ENCODE measurements around the gene FARP1.

The FARP1 gene

DNA sequence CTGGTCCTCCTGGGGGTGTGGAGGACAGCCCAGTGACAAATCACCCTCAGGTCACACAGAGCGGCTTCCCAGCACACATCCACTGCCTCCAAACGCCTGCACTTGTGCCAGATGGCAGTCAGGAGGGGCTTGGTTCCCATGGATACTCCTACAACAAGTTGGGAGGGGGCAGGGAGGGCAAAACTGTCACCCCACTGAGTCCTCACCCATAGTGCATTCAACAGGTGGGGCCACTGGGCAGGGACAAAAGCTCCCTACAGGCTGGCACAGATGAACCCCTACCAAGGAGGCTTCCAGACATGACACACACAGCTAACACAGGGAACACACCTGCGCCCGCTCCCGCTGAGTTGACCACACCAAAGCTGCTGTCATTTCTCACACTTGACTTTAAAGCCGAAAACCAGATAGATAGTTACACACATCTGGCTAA is 313.5 kb downstream of the FARP1 start:
- ChIA-PET POLR2A (no interaction called here), CTCF (interaction anchor here (1.1 to 4.8 kb wide), 7 partner anchors 10 to 588 kb away, joined by 3 to 25 read pairs (median 4); no protein-coding TSS in a partner anchor)
- Histone ChIP-seq H3K36me3 (ENCODE audit: control insufficient read depth in 4 of 4, insufficient read depth in 4 of 4, low read length in 3 of 4) (peaks cover 8 to 86% (median 46%) of the 10 kb centered on the region in 4 experiments), H3K4me3 (ENCODE audit: control insufficient read depth in 1 of 7, extremely low read depth in 1 of 7, insufficient read depth in 4 of 7, low read depth in 2 of 7, low read length in 6 of 7) (no peak overlapping the region), H3K27ac (ENCODE audit: insufficient read depth in 1 of 2, low read depth in 1 of 2, low read length in 2 of 2, poor library complexity in 1 of 2, severe bottlenecking in 2 of 2) (no peak overlapping the region), H3K9me3 (ENCODE audit: control extremely low read depth in 1 of 5, control insufficient read depth in 4 of 5, insufficient read depth in 2 of 5, low read depth in 1 of 5, low read length in 4 of 5) (no peaks in the 10 kb centered on the region), H3K4me1 (ENCODE audit: control extremely low read depth in 1 of 4, control insufficient read depth in 4 of 4, insufficient read depth in 4 of 4, low read length in 3 of 4) (peaks cover 0 to 10% (median 4%) of the 10 kb centered on the region in 4 experiments), H3K27me3 (replicated peaks in 2 of 5; ENCODE audit: control insufficient read depth in 4 of 5, insufficient read depth in 5 of 5, low read length in 4 of 5) (no peaks in the 10 kb centered on the region)
- WGBS (ENCODE audit: insufficient coverage), result 100% methylated on average over 3 of the region's 6 CpGs
- no peak for DNase-seq

DNA sequence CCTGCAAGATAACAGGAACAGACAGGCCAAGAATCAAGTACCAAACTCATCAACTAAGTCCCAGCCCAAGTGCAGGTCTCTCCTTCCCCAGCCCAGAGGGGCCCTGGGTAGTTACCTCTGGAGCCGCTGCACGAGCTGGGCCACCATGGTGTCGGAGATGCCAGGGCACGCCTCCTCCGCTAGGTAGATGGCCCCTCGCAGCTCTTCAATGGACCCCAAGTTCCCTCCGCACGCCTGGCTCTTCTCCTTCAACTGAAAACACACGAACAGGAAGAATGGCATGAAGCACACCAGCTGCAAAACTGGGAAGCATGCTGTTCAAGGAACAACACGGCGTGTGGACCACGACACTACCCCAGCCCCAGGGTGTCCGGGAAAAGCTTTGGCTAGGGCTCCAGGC is 314.2 kb downstream of the FARP1 start:
- 85% methylated on average over 11 of the region's 13 CpGs for WGBS (ENCODE audit: insufficient coverage)
- no peak for DNase-seq
- H3K4me1 ChIP-seq (ENCODE audit: control extremely low read depth in 1 of 4, control insufficient read depth in 4 of 4, insufficient read depth in 4 of 4, low read length in 3 of 4), result peaks cover 0 to 10% (median 4%) of the 10 kb centered on the region in 4 experiments
- POLR2A ChIA-PET, result no interaction called here
- H3K27ac ChIP-seq (ENCODE audit: insufficient read depth in 1 of 2, low read depth in 1 of 2, low read length in 2 of 2, poor library complexity in 1 of 2, severe bottlenecking in 2 of 2), result no peak overlapping the region
- H3K4me3 ChIP-seq (ENCODE audit: control insufficient read depth in 1 of 7, extremely low read depth in 1 of 7, insufficient read depth in 4 of 7, low read depth in 2 of 7, low read length in 6 of 7), result no peak overlapping the region
- peaks cover 8 to 86% (median 46%) of the 10 kb centered on the region in 4 experiments for H3K36me3 ChIP-seq (ENCODE audit: control insufficient read depth in 4 of 4, insufficient read depth in 4 of 4, low read length in 3 of 4)
- CTCF ChIA-PET, result interaction anchor here (0.7 to 4.8 kb wide), 7 partner anchors 7 to 196 kb away, joined by 3 to 25 read pairs (median 4); no protein-coding TSS in a partner anchor
- no peaks in the 10 kb centered on the region for H3K9me3 ChIP-seq (ENCODE audit: control extremely low read depth in 1 of 5, control insufficient read depth in 4 of 5, insufficient read depth in 2 of 5, low read depth in 1 of 5, low read length in 4 of 5)
- no peaks in the 10 kb centered on the region for H3K27me3 ChIP-seq (replicated peaks in 2 of 5; ENCODE audit: control insufficient read depth in 4 of 5, insufficient read depth in 5 of 5, low read length in 4 of 5)

- ChIA-PET CTCF (interaction anchor here (2.1 to 4.8 kb wide), 3 partner anchors 8 to 195 kb away, joined by 9 to 25 read pairs (median 9); no protein-coding TSS in a partner anchor), POLR2A (no interaction called here)
- H3K27ac ChIP-seq (ENCODE audit: insufficient read depth in 1 of 2, low read depth in 1 of 2, low read length in 2 of 2, poor library complexity in 1 of 2, severe bottlenecking in 2 of 2), result no peak overlapping the region
- no peaks in the 10 kb centered on the region for H3K9me3 ChIP-seq (ENCODE audit: control extremely low read depth in 1 of 5, control insufficient read depth in 4 of 5, insufficient read depth in 2 of 5, low read depth in 1 of 5, low read length in 4 of 5)
- peaks cover 8 to 87% (median 52%) of the 10 kb centered on the region in 4 experiments for H3K36me3 ChIP-seq (ENCODE audit: control insufficient read depth in 4 of 4, insufficient read depth in 4 of 4, low read length in 3 of 4)
- 96% methylated on average over 14 of the region's 16 CpGs for WGBS (ENCODE audit: insufficient coverage)
- peaks cover 0 to 10% (median 4%) of the 10 kb centered on the region in 4 experiments for H3K4me1 ChIP-seq (ENCODE audit: control extremely low read depth in 1 of 4, control insufficient read depth in 4 of 4, insufficient read depth in 4 of 4, low read length in 3 of 4)
- no peak overlapping the region for H3K4me3 ChIP-seq (ENCODE audit: control insufficient read depth in 1 of 7, extremely low read depth in 1 of 7, insufficient read depth in 4 of 7, low read depth in 2 of 7, low read length in 6 of 7)
- no peaks in the 10 kb centered on the region for H3K27me3 ChIP-seq (replicated peaks in 2 of 5; ENCODE audit: control insufficient read depth in 4 of 5, insufficient read depth in 5 of 5, low read length in 4 of 5)
- DNase-seq, result no peak
These were observed 315.5 kb downstream of the FARP1 start for GRCh38 chr13:98458431-98458830.

DNA sequence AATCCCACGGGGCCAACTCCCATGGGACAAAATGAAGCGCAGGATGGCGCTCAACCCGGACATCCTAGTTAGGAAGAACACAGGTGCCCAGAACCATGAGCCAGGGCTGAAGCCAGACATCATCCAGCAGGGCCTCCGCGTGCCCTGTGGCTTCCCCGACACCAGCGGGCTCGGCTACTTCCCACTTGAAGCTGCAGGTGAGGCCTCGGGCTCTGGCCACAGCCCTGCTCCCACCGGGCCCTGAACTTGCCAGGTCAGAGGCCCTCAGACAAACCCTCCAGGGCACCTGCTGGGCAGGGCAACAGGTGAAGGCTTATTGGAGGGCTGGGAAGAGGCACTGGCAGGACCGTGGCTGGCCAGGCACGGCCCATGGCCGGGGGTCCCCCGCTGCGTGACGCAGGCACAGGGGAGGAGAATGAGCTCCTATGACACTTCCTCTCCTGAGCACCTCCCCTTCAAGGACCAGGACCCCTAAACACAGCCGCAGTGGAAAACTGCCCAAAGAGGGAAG is 316.3 kb downstream of the FARP1 start:
- H3K4me3 ChIP-seq (ENCODE audit: control insufficient read depth in 1 of 7, extremely low read depth in 1 of 7, insufficient read depth in 4 of 7, low read depth in 2 of 7, low read length in 6 of 7), result no peak overlapping the region
- 98% methylated on average over 12 of the region's 18 CpGs for WGBS (ENCODE audit: insufficient coverage)
- H3K27me3 ChIP-seq (replicated peaks in 2 of 5; ENCODE audit: control insufficient read depth in 4 of 5, insufficient read depth in 5 of 5, low read length in 4 of 5), result no peaks in the 10 kb centered on the region
- POLR2A ChIA-PET, result no interaction called here
- H3K36me3 ChIP-seq (ENCODE audit: control insufficient read depth in 4 of 4, insufficient read depth in 4 of 4, low read length in 3 of 4), result peaks cover 8 to 87% (median 57%) of the 10 kb centered on the region in 4 experiments
- H3K9me3 ChIP-seq (ENCODE audit: control extremely low read depth in 1 of 5, control insufficient read depth in 4 of 5, insufficient read depth in 2 of 5, low read depth in 1 of 5, low read length in 4 of 5), result no peaks in the 10 kb centered on the region
- CTCF ChIA-PET, result interaction anchor here (1.5 to 2.1 kb wide), 2 partner anchors 12 to 13 kb away, joined by 3 to 9 read pairs; no protein-coding TSS in a partner anchor
- H3K4me1 ChIP-seq (ENCODE audit: control extremely low read depth in 1 of 4, control insufficient read depth in 4 of 4, insufficient read depth in 4 of 4, low read length in 3 of 4), result peaks cover 0 to 8% (median 4%) of the 10 kb centered on the region in 4 experiments
- H3K27ac ChIP-seq (ENCODE audit: insufficient read depth in 1 of 2, low read depth in 1 of 2, low read length in 2 of 2, poor library complexity in 1 of 2, severe bottlenecking in 2 of 2), result no peak overlapping the region
- no peak for DNase-seq

- no peaks in the 10 kb centered on the region for H3K27me3 ChIP-seq (replicated peaks in 2 of 5; ENCODE audit: control insufficient read depth in 4 of 5, insufficient read depth in 5 of 5, low read length in 4 of 5)
- peaks cover 8 to 83% (median 57%) of the 10 kb centered on the region in 4 experiments for H3K36me3 ChIP-seq (ENCODE audit: control insufficient read depth in 4 of 4, insufficient read depth in 4 of 4, low read length in 3 of 4)
- H3K27ac ChIP-seq (ENCODE audit: insufficient read depth in 1 of 2, low read depth in 1 of 2, low read length in 2 of 2, poor library complexity in 1 of 2, severe bottlenecking in 2 of 2), result no peak overlapping the region
- CTCF ChIA-PET, result interaction anchor here (1.5 to 2.1 kb wide), 2 partner anchors 12 to 13 kb away, joined by 3 to 9 read pairs; no protein-coding TSS in a partner anchor
- POLR2A ChIA-PET, result no interaction called here
- H3K4me3 ChIP-seq (ENCODE audit: control insufficient read depth in 1 of 7, extremely low read depth in 1 of 7, insufficient read depth in 4 of 7, low read depth in 2 of 7, low read length in 6 of 7), result no peak overlapping the region
- peaks cover 0 to 4% (median under 1%) of the 10 kb centered on the region in 4 experiments for H3K4me1 ChIP-seq (ENCODE audit: control extremely low read depth in 1 of 4, control insufficient read depth in 4 of 4, insufficient read depth in 4 of 4, low read length in 3 of 4)
- 98% methylated on average over 12 of the region's 13 CpGs for WGBS (ENCODE audit: insufficient coverage)
- no peaks in the 10 kb centered on the region for H3K9me3 ChIP-seq (ENCODE audit: control extremely low read depth in 1 of 5, control insufficient read depth in 4 of 5, insufficient read depth in 2 of 5, low read depth in 1 of 5, low read length in 4 of 5)
- DNase-seq, result no peak
These were observed 317.0 kb downstream of the FARP1 start for GRCh38 chr13:98459721-98460370.

DNA sequence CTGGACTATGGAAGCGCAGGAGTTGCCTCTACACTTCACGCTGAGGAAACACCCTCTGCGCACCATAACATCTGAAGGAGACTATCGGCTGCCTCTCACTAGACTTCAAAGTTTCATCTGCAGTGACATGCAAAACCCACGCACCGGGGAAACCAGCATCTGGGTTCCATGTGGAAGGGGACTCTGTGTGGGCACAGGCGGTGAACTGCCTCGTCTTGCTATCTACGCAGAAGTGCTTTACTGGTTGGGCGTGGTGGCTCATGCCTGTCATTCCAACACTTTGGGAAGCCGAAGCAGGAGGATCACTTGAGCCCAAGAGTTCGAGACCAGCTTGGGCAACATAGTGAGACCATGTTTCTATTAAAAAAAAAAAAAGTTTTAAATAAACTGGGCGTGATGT is 317.6 kb downstream of the FARP1 start:
- no peak for DNase-seq
- no peak overlapping the region for H3K4me3 ChIP-seq (ENCODE audit: control insufficient read depth in 1 of 7, extremely low read depth in 1 of 7, insufficient read depth in 4 of 7, low read depth in 2 of 7, low read length in 6 of 7)
- POLR2A ChIA-PET, result no interaction called here
- H3K27ac ChIP-seq (ENCODE audit: insufficient read depth in 1 of 2, low read depth in 1 of 2, low read length in 2 of 2, poor library complexity in 1 of 2, severe bottlenecking in 2 of 2), result no peak overlapping the region
- no peaks in the 10 kb centered on the region for H3K27me3 ChIP-seq (replicated peaks in 2 of 5; ENCODE audit: control insufficient read depth in 4 of 5, insufficient read depth in 5 of 5, low read length in 4 of 5)
- no peaks in the 10 kb centered on the region for H3K9me3 ChIP-seq (ENCODE audit: control extremely low read depth in 1 of 5, control insufficient read depth in 4 of 5, insufficient read depth in 2 of 5, low read depth in 1 of 5, low read length in 4 of 5)
- CTCF ChIA-PET, result interaction anchor here (0.7 to 2.0 kb wide), 5 partner anchors 11 to 211 kb away, joined by 3 to 9 read pairs (median 3); no protein-coding TSS in a partner anchor
- no peaks in the 10 kb centered on the region for H3K4me1 ChIP-seq (ENCODE audit: control extremely low read depth in 1 of 4, control insufficient read depth in 4 of 4, insufficient read depth in 4 of 4, low read length in 3 of 4)
- 87% methylated on average over 13 of the region's 13 CpGs for WGBS (ENCODE audit: insufficient coverage)
- peaks cover 10 to 84% (median 61%) of the 10 kb centered on the region in 4 experiments for H3K36me3 ChIP-seq (ENCODE audit: control insufficient read depth in 4 of 4, insufficient read depth in 4 of 4, low read length in 3 of 4)
